Occipital lobe (tissue), 2 donors: Measurements from ENCODE around the gene LRRC71. TPM values are rescaled to one million over a fixed set of nuclear protein-coding genes. Genes with fewer than 3 reads are reported as not detected.
"Not testable (repeated sequence)": the region's sequence is repeated elsewhere in the genome, so short reads cannot be mapped to it uniquely, and the experiment has no call there.

Source experiments
- DNase-seq: peaks from one replicate; lab custom pipeline; 2025; lab: John Stamatoyannopoulos, UW
- total RNA-seq: library from RNA; depleted of rRNA; stranded (reverse); fragments of >200 nt; gene quantifications from one replicate; pipeline ENCODE4 v1.2.3, GENCODE V29; 2014

LRRC71 gene
- total RNA-seq, 1 donor from 2014 or later: 0.16 TPM

DNA sequence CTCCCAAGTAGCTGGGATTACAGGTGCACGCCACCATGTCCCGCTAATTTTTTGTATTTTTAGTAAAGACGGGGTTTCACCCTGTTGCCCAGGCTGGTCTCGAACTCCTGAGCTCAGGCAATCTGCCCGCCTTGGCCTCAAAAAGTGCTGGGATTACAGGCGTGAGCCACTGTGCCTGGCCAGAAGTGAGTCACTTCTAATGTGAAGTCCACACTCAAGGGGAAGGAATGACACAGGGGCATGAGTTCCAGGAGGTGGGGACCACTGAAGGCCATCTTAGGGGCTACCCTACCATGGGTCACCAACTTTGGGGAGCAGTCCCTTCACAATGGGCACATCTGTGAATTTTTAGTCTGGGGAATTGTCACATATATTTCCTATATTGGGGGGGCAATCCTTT lies 6.3 kb downstream of the LRRC71 start:
- DNase-seq: not testable (repeated sequence)

DNA sequence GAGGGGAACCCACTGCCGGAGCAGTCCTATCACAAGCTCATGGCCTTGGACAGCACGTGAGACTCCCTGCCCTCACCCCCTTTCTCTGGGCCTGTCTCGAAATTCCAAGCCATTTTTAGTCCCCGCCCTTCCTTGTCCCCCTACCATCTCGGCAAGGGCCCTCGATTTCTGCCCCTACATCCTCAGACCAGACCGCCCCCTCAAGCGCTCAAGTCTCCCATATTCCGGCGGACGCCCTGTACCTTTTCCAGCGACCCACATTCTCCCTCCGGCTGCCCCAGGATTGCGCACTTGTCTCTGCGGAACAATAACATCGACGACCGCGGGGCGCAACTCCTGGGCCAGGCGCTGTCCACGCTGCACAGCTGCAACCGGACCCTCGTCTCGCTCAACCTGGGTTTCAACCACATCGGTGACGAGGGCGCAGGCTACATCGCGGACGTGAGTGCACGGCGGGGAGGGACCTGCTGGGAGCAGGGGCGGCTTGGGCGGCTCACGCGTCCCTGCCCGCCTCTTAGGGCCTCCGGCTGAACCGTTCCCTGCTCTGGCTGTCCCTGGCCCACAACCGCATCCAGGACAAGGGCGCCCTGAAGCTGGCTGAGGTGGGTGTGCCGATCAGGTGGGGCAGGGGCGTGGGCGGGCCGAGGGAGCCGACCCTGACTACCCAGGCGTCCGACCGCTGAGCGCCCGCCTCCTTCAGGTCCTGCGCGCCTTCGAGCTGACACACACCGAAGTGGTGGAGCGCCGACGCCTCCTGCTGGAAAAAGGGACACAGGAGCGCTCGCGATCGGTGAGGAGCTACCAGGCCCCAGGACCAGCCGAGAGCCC lies 7.0 kb downstream of the LRRC71 start:
- no peak for DNase-seq

DNA sequence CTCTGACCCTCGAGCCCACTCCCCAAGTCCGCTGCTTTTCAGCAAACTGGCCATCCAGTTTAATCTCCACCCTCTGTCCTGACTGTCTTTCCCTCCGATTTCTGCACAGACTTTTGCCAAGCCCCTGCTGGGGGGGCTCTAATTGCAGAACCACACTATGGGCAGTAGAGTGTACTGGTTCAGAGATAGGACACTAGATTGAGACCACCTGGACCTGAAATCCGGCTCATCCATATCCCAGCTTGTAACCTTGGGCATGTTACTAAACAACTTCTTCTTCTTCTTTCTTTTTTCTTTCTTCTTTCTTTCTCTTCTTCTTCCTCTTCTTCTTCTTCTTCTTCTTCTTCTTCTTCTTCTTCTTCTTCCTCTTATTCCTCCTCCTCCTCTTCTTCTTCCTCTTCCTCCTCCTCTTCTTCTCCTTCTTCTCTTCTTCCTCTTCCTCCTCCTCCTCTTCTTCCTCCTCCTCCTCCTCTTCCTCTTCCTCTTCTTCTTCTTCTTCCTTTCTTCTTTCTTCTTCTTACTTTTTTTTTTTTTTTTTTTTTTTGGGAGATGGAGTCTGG lies 7.7 kb downstream of the LRRC71 start:
- no peak for DNase-seq

DNA sequence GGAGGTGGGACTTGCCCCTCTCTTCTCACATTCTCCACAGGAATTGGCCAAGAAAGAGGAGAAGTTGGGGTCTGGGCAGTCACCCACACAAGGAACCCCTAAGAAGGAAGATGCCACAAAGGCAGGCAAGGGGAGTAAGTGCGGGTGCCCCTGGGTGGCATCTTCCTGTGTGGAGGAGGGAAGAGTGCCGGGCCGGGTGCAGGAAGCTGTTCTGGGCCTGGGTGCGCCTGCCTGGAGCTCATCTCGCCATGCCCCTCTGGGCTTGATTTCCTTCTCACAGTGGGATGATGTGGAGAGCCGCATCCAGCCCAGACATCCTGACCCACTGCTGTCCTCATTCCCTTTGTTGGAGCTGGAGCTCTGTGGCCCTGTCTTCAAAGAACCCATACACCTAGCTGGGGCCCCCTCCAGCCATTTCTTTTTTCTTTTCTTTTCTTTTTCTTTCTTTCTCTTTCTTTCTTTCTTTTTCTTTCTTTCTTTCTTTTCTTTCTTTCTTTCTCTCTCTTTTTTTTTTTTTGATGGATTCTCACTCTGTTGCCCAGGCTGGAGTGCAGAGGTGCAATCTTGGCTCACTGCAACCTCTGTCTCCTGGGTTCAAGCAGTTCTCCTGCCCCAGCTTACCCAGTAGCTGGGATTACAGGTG lies 9.3 kb downstream of the LRRC71 start:
- DNase-seq: no peak

DNA sequence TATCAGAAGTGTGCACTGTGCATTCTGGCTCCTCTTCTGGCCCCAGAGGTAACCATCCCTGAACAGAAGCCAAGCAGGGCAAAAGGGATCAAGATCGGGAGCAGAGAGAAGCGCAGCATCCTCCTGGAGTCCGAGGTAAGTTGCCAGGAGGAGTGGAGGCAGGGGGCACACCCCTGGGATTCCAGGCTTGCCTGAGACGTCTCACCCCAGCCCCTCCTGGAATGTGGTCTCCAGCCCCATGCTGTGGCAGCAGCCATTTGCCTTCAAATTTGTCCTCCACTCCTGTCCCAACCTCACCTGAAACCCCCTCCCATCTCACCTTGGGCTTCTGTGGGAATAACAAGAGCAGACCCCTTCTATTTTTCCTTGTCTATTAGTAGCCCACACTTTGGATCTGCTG lies 10.1 kb downstream of the LRRC71 start:
- DNase-seq: no peak

DNA sequence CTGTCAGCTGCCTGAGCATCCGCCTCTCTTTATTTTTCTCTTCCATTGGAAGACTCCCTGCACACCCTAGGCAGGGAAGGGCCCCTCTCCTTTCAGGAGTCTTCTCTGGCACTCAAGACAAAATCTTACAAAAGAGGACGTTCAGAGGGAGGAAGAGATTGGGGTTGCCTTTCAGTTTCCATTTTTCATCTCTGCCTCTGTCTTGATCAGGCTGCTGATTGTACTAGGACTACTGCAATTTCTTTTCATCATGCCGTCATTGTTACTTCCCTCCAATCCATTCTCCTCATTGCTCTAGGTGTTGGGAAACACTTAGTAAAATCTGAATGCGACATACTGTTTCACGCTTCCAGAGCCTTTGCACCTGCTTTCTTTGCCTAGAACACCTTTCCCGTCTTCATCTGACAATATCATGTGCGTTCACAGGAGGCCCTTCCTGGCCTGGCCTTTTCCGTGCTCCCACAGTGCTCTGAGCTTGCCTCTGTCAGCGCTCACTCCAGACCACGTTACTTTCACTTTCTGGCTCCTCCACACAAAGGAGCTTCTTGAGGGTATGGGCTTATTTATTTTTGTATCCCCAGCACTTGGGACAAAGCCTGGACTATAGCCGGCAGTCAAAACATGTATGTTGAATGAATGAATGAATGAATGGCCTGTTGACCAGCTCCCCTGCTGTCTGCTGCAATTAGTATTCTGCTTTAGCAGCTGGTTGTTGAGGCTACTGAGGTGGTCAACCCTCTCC lies 10.9 kb downstream of the LRRC71 start:
- DNase-seq: no peak

DNA sequence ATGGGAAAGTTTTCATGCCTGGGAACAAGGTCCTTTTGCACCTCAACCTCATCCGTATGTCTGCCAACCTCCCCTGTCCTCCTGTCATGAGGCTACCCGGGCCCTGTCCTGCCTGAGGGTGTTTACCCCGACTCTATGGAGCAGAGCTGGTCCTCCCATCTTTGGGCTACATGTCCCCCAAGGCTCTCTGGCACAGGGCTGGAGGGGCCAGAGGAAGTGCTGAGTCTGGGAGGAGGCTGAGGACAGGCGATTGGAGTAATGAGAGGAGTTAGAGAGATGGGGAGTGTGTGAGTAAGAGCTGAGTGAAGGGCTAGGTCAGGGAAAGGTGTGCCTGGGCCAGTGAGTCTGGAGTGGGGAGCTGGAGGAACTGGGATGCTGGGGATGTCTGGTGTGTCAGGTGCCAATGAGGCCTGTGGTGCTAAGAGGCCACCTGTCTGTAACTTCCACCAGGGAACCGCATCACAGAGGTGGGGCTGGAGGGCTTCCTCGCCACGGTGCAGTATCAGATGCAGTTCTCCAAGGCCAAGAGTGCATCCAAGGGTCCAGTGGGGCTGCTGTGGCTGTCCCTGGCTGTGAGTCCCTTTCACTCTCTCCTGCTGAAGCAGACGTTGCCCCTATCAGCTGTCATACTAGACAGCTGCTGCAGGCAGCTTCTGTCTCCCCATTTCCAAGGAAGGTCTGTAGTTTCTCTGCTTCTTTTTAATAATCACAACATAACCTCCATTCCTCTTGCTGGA lies 11.7 kb downstream of the LRRC71 start:
- DNase-seq: no peak

DNA sequence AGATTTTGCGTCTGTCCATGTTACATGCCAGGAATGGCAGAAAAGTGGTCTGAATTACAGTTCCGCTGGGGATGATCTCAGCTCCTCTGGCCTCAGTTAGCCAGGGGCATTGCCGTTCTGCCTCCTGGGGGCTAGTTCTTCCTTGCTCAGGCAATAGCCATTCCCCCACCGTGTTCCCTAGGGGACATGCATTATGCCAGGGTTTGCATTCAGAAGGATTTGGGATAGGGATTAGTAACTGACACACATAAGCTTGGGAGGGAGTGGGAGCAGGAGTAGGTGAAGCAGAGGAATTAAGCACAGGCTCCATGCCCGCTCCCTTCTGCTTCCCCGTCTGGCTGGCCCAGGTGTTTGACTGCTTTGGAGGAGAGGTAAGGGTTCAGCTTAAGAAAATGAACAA lies 12.7 kb downstream of the LRRC71 start:
- DNase-seq: no peak

DNA sequence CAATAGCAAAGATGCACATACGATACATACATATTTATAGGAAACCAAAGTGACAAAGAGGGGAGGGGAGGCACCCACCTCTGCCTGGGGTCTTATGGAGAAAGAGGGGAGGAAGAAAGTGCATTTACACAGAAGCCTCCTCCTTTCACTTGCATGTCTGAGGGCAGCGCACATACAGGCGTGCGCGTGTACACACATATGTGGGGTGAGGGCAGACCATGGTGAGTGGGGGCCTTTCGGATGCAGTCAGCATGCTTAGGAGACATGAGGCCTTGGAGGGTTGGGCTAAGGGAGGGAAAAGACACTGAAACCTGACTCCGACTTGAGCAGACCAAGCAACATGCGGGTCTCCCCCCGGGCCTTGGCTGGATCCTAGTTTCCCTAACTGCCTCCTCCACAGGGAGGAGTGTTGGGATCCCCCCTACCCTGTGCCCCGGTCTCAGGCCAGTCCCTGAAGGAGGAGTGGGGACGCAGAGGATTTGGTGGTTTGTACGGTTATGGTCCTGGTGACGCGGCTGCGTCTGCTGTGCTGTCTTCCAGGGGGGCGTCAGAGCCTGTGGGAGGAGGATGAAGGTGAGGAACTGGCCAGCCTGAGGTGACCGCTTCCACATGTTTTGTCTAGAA lies 15.2 kb downstream of the LRRC71 start:
- no peak for DNase-seq

DNA sequence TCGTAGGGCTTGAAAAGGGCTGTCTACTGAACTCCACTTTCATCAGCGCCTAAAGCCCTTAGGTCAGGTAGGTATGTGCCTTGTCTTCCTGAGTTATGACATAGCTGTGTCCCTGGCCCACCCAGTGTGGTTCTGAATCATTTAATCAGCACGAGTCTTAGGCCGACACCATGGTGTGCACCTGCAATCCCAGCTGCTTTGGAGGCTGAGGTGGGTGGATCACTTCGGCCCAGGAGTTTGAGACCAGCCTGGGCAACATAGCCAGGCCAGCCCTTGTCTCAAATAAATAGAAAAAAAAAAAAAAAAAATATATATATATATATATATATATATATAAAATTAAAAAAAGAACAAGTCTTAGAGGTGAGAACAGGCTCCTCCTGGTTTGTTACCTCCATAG lies 15.8 kb downstream of the LRRC71 start:
- no peak for DNase-seq

DNA sequence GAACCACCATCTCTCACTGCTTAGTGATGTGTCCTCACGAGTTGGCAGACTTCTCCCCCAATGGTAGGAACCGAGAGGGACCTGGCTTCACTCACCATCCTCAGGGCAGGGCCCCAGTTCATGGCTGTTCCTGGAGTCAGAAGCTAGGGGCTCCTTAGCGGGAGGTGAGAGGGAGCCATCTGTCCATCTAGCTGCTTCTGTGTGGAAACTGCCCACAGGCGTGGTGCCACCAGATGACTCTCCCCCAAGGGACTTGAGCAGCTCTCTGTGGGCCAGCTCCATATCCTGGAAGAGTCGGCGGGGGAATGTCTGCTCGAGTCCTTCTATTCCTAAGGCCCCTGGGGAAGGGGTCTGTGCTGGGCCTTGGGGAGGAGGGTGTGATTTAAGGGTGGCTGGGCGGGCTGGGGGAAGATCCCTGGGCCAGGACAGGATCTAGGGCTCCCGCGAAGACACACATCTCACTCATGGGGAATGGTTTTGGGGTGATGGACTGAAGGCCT lies 16.3 kb downstream of the LRRC71 start:
- DNase-seq: no peak

DNA sequence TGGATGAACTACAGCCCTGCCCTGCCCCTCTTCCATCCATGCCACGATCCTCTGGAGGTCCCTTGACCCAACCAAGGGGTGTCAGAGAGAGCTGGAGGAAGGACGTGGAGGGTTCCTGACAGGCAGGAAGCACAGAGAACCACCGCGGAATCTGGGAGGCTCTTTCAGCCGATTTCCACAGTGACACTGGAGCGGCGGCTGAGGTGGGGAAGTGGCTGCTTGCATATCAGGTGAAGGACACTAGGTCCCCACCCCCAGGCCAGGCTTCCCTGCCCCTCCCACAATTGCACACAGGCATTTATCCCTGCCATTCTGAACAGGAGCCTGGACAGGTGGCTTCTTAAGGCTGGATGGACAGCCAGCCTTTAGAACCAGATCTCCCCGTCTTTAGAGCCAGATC lies 17.5 kb downstream of the LRRC71 start:
- no peak for DNase-seq

DNA sequence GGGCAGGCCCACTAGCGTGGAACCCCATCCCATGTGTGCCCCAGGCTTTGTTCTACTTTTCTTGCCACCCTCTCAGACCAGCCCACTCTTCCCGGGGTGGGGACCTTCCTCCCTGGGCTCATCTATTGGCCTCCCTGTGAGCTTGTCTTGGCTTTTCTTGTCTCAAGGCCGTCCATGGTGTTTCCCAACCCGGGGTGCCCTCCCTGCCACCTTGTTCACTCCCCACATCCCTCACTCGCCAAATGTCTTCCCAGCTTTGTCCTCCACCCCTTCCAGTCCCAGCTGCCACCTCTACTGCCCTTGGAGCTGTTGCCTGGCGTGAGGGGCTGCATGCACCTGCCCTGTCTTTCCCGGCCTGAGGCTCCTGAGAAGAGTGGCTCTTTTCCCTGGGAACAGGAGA lies 18.4 kb downstream of the LRRC71 start:
- no peak for DNase-seq

DNA sequence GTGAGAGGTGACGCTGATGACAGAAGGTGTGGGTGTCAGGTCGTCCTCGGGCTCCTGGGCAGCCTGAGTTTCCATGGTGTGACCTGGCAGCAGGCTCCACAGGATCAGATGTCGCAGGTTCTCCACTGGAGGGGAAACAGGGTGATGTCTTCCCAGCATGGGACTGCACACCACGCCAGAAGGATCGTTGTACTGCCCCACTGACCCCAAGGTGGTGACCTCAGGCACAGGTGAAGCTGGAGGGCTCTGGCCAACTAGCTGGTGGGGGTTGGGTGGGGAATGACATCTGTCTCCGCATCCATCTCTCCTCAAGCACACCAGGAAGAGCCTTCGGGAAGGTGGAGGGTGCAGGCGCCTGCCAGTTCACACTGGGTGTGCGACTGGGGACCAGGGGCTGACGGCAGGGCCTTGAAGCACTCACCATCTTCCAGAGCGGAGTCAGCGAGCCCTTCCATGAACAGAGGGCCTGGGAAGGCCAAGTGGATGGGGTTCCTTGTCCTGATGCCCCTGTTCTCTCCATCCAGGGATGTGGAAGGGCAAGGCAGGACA lies 19.4 kb downstream of the LRRC71 start:
- no peak for DNase-seq

DNA sequence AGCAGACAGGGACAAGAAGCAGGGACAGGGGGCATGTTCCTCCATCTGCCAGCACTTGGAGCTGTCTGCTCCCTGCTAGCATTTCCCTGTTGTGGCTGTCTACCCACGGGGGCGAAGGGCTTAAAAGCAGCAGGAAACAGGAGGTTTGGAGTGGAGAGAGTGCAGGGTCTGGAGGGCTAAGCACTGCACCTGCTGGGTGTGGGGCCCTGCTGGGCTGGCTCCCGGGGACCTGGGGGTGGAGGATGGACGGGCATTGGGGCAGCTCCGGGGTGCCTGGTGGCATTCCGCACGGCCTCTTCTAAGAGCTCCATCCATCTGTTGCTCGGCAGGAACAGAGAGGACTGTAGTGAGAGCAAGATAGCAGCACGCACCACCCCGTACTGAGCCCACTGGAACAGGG lies 21.2 kb downstream of the LRRC71 start:
- DNase-seq: no peak

DNA sequence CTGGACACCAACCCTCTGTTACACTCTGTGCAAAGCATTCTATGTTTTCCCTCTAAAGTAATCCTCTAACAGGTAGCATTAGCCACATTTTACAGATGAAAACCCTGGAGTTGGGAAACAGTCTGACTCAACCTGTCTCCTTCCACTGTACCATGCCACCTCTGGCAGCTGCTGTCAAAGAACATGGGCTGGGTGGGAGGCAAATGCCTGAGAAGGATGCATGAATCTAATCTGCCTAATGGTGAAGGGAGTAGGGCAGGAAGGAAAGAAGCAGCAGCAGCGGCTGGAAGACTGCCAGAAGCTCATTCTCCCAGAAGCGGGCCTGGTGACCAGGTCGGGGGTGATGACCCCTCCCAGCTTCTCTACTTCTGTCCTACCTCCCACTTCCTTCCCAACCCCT lies 21.7 kb downstream of the LRRC71 start:
- DNase-seq: no peak

DNA sequence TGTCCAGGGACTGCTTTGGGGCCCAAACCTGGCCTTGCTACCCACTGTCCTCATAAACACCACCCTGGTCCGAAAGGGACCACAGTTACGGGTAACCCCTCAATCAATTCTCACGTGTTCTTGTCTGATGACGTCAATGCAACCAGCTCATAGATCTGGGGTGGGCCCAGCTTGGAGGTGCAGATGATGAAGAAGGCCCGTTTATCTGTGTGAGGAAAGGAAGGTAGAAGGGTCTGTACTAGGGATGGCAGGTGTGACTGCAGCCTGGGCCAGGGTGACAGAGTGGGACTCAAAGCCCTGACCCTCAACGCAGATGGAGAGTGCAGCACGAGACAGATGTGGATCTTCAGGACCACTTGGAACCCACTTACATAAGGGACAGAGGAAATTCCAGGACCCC lies 22.1 kb downstream of the LRRC71 start:
- DNase-seq: no peak

DNA sequence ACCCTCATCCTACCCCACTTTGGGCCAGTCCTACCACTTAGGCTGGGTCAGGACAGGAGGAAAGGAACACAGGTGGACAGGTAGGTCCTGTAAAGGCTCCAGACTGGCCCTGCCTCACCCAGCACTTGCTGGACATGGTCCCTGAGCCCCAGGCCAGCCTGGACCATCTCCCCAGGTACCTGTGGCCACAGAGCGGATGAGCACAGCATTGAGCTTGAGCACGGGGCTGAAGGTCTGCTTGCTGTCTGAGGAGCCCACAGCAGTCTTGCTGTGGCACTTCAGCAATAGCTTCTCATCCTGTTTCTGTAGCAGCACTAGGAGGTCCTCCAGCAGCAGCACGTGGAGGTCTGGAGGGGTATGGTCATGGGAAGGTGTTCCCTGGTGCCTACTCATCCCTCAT lies 23.3 kb downstream of the LRRC71 start:
- no peak for DNase-seq

DNA sequence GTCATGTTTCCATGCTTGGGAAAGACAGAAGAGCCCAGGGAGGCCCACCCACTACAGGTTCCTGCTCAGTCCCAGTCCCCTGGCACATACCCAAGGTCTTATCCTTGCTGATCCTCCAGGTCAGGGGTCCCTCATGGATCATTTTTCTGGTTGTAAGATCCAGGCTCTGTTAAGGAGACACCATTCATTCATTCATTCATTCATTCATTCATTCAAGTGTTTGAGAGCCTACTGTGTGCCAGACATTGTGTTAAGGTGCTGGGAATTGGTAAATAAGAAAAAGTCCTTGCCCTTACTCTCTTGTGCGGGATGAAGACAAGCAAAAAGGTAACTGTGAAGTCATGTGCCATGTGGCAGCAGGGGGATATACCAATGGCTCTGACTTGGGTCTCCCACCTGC lies 23.8 kb downstream of the LRRC71 start:
- no peak for DNase-seq

DNA sequence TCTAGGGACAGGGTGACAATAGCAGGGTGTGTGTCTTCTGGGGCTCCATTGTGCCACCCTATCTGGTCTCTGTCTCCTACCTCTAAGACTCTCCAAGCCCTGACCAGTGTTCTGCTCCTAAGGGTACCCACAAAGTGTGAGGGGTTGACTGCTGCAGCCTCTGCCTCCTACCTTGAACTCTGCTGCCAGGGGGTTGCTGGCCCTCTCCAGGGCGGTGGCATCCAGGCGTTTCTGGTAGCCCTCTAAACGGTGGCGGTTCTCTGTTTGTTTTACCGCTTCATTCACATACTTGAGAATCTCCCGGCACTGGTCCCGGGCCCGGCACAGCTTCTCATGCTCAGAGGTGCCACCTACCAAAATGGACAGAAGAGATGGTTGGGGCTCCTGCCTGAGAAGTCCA lies 24.4 kb downstream of the LRRC71 start:
- DNase-seq: no peak
